Testis (tissue), 3 donors: Measurements from ENCODE around the gene CRIM1. TPM values are rescaled to one million over a fixed set of nuclear protein-coding genes. Genes with fewer than 3 reads are reported as not detected.

ENCODE experiments used
- DNase-seq: peaks from one replicate; pipeline ENCODE4 v3.0.0-alpha.2; 2019
- H3K27ac ChIP-seq, 2 donors: fragments of 200-600 bp; sonication (generic); one replicate each; pipeline ENCODE4 v1.5.1; 2019
- H3K27me3 ChIP-seq: fragments of 200-600 bp; sonication (generic); one replicate; pipeline ENCODE4 v1.5.1; 2019
- H3K36me3 ChIP-seq: fragments of 200-600 bp; sonication (generic); one replicate; pipeline ENCODE4 v1.5.1; 2017; ENCODE audit warnings: low read depth; ENCODE audit errors: missing control alignments
- H3K4me1 ChIP-seq: fragments of 200-600 bp; sonication (generic); one replicate; pipeline ENCODE4 v1.5.1; 2019
- H3K4me3 ChIP-seq, 2 donors: fragments of 200-600 bp; sonication (generic); one replicate each; pipeline ENCODE4 v1.5.1; 2017 to 2019
- H3K9me3 ChIP-seq: fragments of 200-600 bp; sonication (generic); one replicate; pipeline ENCODE4 v1.5.1; 2017
- POLR2A ChIP-seq: fragments of 450-650 bp; IDR thresholded peaks from one replicate; pipeline ENCODE4 v1.6.1; 2017; ENCODE audit warnings: antibody characterized with exemption, mild to moderate bottlenecking, moderate library complexity
- WGBS, 2 donors: methylation state at CpG; one replicate each; pipeline ENCODE4 v1.1.5; 2018; 5-methylcytosine and 5-hydroxymethylcytosine counted together
- intact Hi-C: fragments of 100-400 bp; cut with DNase I; formaldehyde crosslinking; loops from one replicate; pipeline ENCODE4 v1.15.1; 2023; ENCODE audit warnings: low total_unique reads
- polyA plus RNA-seq: library from polyadenylated mRNA; stranded (reverse); fragments of 350-450 nt; fragmentation: Illumina TruSeq; extraction: RNeasy Lipid Tissue Mini Kit (QIAGEN cat#74804); gene quantifications from one replicate; pipeline ENCODE4 v1.2.3, GENCODE V29; 2014; ENCODE audit warnings: low read depth, low replicate concordance; ENCODE audit not compliant: insufficient read depth
- total RNA-seq, 2 donors: library from RNA; depleted of rRNA; stranded (reverse); fragments of >200 nt; gene quantifications; one replicate each; pipeline ENCODE4 v1.2.3, GENCODE V29; 2016
- TF ChIP-seq, protein P1 (sequence below), 3 experiments: fragments of 450-650 bp in 2 of 3; fragments of 200-600 bp in 1 of 3; sonication (generic) in 1 of 3; IDR thresholded peaks; one replicate each; pipeline ENCODE4 v1.5.1; 2016 to 2019; ENCODE audit warnings: antibody characterized with exemption in 3 of 3, mild to moderate bottlenecking in 2 of 3, moderate library complexity in 1 of 3

CRIM1 gene
- total and polyA plus RNA-seq, 3 donors from 2014 or later = 38.2 to 94.1 (median 68.4) TPM

DNA sequence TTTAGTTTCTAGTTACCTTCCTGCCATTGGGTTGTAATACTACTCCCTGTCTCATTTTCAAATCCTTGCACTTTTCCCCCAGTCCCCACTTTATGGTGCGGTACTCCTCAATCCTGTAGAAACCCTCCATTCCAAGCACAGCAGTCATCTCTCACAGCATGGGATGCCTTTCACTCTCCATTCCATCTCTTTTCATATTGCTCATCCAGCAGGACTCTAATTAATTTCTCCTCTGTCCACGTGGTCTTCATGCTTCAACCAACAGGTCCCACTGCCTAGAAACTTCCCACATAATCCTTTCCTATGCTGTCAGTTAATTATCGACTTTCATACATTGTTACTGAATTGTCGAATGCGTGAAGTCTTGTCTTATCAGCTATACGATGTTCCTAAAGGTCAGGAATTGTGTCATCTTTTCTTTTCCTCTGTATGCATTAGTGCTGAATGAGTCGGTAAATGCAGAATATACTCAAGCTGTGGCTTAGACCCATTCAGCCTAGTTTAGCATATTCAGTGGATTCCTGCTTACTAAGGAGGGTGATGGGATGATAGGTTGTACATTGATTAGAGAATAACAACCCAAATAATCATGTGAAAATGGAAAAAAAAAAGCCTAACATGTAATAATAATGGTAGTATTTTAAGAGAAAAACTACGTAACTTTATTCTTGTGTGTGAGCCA is 89.7 kb downstream of the CRIM1 start:
- Histone ChIP-seq H3K9me3 (no peaks in the 10 kb centered on the region), H3K4me3 (no peak overlapping the region), H3K27ac (no peak overlapping the region), H3K36me3 (no peaks in the 10 kb centered on the region), H3K4me1 (no peaks in the 10 kb centered on the region), H3K27me3 (no peaks in the 10 kb centered on the region)
- 85 to 87% methylated on average over 8 of the region's 8 CpGs for WGBS, 2 donors
- TF ChIP-seq, protein P1, sequence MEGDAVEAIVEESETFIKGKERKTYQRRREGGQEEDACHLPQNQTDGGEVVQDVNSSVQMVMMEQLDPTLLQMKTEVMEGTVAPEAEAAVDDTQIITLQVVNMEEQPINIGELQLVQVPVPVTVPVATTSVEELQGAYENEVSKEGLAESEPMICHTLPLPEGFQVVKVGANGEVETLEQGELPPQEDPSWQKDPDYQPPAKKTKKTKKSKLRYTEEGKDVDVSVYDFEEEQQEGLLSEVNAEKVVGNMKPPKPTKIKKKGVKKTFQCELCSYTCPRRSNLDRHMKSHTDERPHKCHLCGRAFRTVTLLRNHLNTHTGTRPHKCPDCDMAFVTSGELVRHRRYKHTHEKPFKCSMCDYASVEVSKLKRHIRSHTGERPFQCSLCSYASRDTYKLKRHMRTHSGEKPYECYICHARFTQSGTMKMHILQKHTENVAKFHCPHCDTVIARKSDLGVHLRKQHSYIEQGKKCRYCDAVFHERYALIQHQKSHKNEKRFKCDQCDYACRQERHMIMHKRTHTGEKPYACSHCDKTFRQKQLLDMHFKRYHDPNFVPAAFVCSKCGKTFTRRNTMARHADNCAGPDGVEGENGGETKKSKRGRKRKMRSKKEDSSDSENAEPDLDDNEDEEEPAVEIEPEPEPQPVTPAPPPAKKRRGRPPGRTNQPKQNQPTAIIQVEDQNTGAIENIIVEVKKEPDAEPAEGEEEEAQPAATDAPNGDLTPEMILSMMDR (IDR thresholded peaks at IDR 0.05) = no peak
- no peak for TF ChIP-seq POLR2A
- intact Hi-C loops = no loop called here
- DNase-seq = no peak

DNA sequence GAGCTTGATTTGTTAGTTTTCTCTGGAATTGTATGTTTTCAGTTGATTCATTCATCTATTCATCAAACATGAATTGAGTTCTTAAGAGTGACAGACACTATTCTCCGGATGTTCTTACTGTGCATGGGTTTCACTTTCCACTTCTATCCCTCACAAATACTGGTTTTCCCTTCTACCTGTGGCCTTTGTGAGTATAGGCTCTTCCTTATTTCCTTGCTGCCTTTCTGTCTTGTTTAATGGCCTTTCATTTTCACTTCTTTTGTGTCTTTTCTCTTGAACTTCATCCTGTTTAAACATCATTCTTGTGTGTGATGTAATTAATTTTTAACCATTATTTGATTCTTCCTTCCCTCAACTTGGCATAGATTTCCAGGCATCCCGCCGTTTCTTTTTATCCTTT is 90.7 kb downstream of the CRIM1 start:
- 81 to 91% methylated on average over 3 of the region's 3 CpGs for WGBS, 2 donors
- no peak overlapping the region for H3K27ac ChIP-seq
- no peak for TF ChIP-seq POLR2A
- H3K4me3 ChIP-seq = no peak overlapping the region
- no peaks in the 10 kb centered on the region for H3K4me1 ChIP-seq
- DNase-seq = no peak
- H3K27me3 ChIP-seq = no peaks in the 10 kb centered on the region
- no peaks in the 10 kb centered on the region for H3K36me3 ChIP-seq
- H3K9me3 ChIP-seq = no peaks in the 10 kb centered on the region
- intact Hi-C loops = no loop called here

DNA sequence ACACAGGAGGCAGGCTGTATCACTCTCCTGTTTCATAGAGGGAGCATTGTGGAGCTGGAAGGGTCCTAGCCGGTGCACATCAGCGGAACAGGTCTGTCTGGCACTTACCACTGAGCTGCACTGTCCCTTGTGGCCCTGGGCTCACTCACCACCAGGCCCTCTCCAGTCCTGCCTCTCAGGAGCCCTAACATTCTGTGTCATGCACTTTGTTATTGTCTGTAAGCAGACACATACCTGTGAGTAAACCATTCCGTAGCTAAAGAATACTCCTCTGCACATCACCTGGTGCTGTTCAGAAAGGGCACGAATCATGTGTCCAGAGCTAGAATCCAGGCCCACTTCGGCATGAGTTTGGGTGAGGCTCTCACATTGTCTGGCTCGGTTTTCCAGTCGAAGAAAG is 93.6 kb downstream of the CRIM1 start:
- intact Hi-C loops = no loop called here
- H3K27ac ChIP-seq = no peak overlapping the region
- H3K9me3 ChIP-seq = no peaks in the 10 kb centered on the region
- TF ChIP-seq, protein P1 (IDR thresholded peaks at IDR 0.05) = no peak
- no peak for TF ChIP-seq POLR2A
- no peak overlapping the region for H3K4me3 ChIP-seq
- no peaks in the 10 kb centered on the region for H3K4me1 ChIP-seq
- H3K27me3 ChIP-seq = no peaks in the 10 kb centered on the region
- no peaks in the 10 kb centered on the region for H3K36me3 ChIP-seq
- WGBS, 2 donors = 81 to 95% methylated on average over 7 of the region's 7 CpGs
- DNase-seq = no peak

DNA sequence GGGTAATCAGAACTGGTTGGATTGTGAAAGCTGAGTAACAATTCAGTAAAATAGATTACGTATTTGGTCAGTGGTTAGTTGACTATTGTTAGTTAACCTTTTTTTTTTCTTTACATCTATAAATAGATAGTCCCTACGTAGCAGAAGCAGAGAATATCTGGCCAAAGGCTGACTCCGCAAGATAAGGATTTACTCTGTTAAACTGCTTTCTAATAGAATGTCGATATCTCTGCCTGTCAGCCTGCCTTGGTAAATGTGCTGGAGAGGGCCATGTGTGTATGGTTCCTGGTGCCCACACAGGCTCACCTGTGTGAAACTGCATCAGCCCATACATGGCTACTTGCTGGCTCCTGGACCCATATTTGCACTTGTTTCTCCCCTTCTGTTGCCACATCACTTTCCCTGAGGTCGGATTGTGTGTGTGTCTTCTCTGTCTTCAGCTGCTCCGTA is 94.4 kb downstream of the CRIM1 start:
- Histone ChIP-seq H3K9me3 (no peaks in the 10 kb centered on the region), H3K4me3 (no peak overlapping the region), H3K27me3 (no peaks in the 10 kb centered on the region), H3K27ac (no peak overlapping the region), H3K36me3 (no peaks in the 10 kb centered on the region), H3K4me1 (no peaks in the 10 kb centered on the region)
- TF ChIP-seq, protein P1 (IDR thresholded peaks at IDR 0.05) = no peak
- TF ChIP-seq POLR2A = no peak
- intact Hi-C loops = no loop called here
- WGBS, 2 donors = 76 to 79% methylated on average over 6 of the region's 6 CpGs
- DNase-seq = no peak

DNA sequence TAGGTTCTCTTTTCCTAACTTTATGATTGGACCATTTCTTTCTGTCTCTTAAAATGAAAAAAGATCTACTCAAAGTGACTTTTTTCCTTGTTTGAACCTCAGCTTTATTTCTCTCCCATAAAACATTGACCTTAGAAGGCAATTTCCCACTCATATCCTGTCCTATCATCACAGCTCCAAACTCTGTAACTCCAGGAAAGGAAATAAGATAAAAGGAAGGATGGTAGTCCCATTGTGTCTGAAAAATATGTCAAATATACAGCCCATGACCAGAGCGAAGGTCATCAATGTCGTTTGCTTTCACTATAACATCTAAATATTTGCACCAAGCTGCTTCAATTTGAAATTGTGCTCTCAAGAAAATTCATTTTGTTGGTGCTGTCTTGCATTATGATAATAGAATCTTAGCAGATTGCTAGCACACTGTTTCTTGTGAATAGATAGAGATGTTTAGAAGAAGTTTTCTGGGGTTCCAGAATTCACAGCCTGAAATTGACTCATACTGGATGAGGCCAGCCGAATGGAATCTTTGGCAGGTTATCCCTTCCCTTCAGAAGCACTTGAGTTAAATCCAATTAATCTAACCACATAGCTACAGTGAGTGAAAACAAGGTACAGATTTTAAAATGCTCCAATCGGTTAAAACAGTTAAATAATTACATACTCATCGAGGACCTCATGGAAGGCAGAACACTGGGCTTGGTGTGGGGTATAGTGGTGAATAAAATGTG is 95.1 kb downstream of the CRIM1 start:
- no peaks in the 10 kb centered on the region for H3K36me3 ChIP-seq
- intact Hi-C loops = no loop called here
- no peak for DNase-seq
- H3K4me1 ChIP-seq = no peaks in the 10 kb centered on the region
- no peak overlapping the region for H3K27ac ChIP-seq
- no peaks in the 10 kb centered on the region for H3K9me3 ChIP-seq
- TF ChIP-seq, protein P1 (IDR thresholded peaks at IDR 0.05) = no peak
- no peak for TF ChIP-seq POLR2A
- 73 to 87% methylated on average over 5 of the region's 5 CpGs for WGBS, 2 donors
- no peaks in the 10 kb centered on the region for H3K27me3 ChIP-seq
- H3K4me3 ChIP-seq = no peak overlapping the region
